Measurements from ENCODE around the gene PHC2. TPM values are rescaled to one million over a fixed set of nuclear protein-coding genes. Genes with fewer than 3 reads are reported as not detected.

PHC2 gene
- total RNA-seq, 1 experiment from 2014 or later: 101 TPM

- no peak for DNase-seq (ENCODE audit: low read depth)
Measured at GRCh38 chr1:33425900-33426299, 5.0 kb downstream of the PHC2 start.

- DNase-seq (ENCODE audit: low read depth): no peak
Measured at GRCh38 chr1:33424610-33425009, 6.3 kb downstream of the PHC2 start.

GRCh38 chr1:33424205-33424604 lies 6.7 kb downstream of the PHC2 start:
- DNase-seq (ENCODE audit: low read depth): no peak

GRCh38 chr1:33420870-33421775 lies 9.8 kb downstream of the PHC2 start:
- DNase-seq (ENCODE audit: low read depth): peak; percentile 70

GRCh38 chr1:33418811-33419210 lies 12.1 kb downstream of the PHC2 start:
- DNase-seq (ENCODE audit: low read depth): no peak

GRCh38 chr1:33414879-33415278 lies 16.0 kb downstream of the PHC2 start:
- DNase-seq (ENCODE audit: low read depth): no peak

GRCh38 chr1:33410091-33410701 lies 20.7 kb downstream of the PHC2 start:
- no peak for DNase-seq (ENCODE audit: low read depth)

- no peak for DNase-seq (ENCODE audit: low read depth)
Measured at GRCh38 chr1:33408093-33408436, 22.8 kb downstream of the PHC2 start.

- no peak for DNase-seq (ENCODE audit: low read depth)
Measured at GRCh38 chr1:33407352-33408092, 23.4 kb downstream of the PHC2 start.

- DNase-seq (ENCODE audit: low read depth): no peak
Measured at GRCh38 chr1:33402206-33402605, 28.7 kb downstream of the PHC2 start.

- no peak for DNase-seq (ENCODE audit: low read depth)
Measured at GRCh38 chr1:33401471-33401870, 29.4 kb downstream of the PHC2 start.

- DNase-seq (ENCODE audit: low read depth): no peak
Measured at GRCh38 chr1:33400153-33400911, 30.6 kb downstream of the PHC2 start.

- DNase-seq (ENCODE audit: low read depth): no peak
Measured at GRCh38 chr1:33399375-33399774, 31.5 kb downstream of the PHC2 start.

- no peak for DNase-seq (ENCODE audit: low read depth)
Measured at GRCh38 chr1:33397994-33398393, 32.9 kb downstream of the PHC2 start.

- no peak for DNase-seq (ENCODE audit: low read depth)
Measured at GRCh38 chr1:33397125-33397506, 33.8 kb downstream of the PHC2 start.

GRCh38 chr1:33396188-33397124 lies 34.4 kb downstream of the PHC2 start:
- DNase-seq (ENCODE audit: low read depth): no peak

- DNase-seq (ENCODE audit: low read depth): no peak
Measured at GRCh38 chr1:33394770-33395169, 36.1 kb downstream of the PHC2 start.

- DNase-seq (ENCODE audit: low read depth): no peak
Measured at GRCh38 chr1:33393991-33394390, 36.9 kb downstream of the PHC2 start.

GRCh38 chr1:33393524-33393923 lies 37.4 kb downstream of the PHC2 start:
- DNase-seq (ENCODE audit: low read depth): no peak

- DNase-seq (ENCODE audit: low read depth): no peak
Measured at GRCh38 chr1:33392639-33393038, 38.3 kb downstream of the PHC2 start.

GRCh38 chr1:33392206-33392605 lies 38.7 kb downstream of the PHC2 start:
- DNase-seq (ENCODE audit: low read depth): no peak
